Measurements from ENCODE around the gene ISY1. TPM values are rescaled to one million over a fixed set of nuclear protein-coding genes. Genes with fewer than 3 reads are reported as not detected.
"Not testable (repeated sequence)": the region's sequence is repeated elsewhere in the genome, so short reads cannot be mapped to it uniquely, and the experiment has no call there.

Gene ISY1
- total RNA-seq, 2 experiments from 2014 or later = 56.9 to 60.9 TPM

GRCh38 chr3:129184396-129184657, 23.5 kb upstream of the ISY1 start:
- Mint-ChIP-seq H3K9me3 (no peaks in the 10 kb centered on the region), H3K4me1 (peaks cover 40% of the 10 kb centered on the region), H3K27ac (peak overlapping the region; percentile 99), H3K4me3 (peak overlapping the region; percentile 87), H3K27me3 (no peaks in the 10 kb centered on the region), H3K36me3 (ENCODE audit: low read depth) (peaks cover 33% of the 10 kb centered on the region)
- POLR2A ChIA-PET = interaction anchor here (0.6 kb wide), 1 partner anchor 53 kb away, joined by 3 read pairs; no protein-coding TSS in a partner anchor
- DNase-seq = peak; percentile 27
- CTCF ChIA-PET = interaction anchor here (0.9 to 5.7 kb wide), 4 partner anchors 16 to 62 kb away, joined by 3 to 29 read pairs (median 4); no protein-coding TSS in a partner anchor

GRCh38 chr3:129183569-129184395, 22.9 kb upstream of the ISY1 start, which contains the start of gene CNBP:
TSS of gene CNBP (minus strand) at chr3:129183896. CDS start at chr3:129171757, 12,139 bp downstream.
- peak; percentile 91 for DNase-seq
- Mint-ChIP-seq H3K4me1 (peaks cover 46% of the 10 kb centered on the region), H3K27me3 (no peaks in the 10 kb centered on the region), H3K36me3 (ENCODE audit: low read depth) (peaks cover 37% of the 10 kb centered on the region), H3K9me3 (no peaks in the 10 kb centered on the region), H3K4me3 (peak within 1 kb of the TSS; percentile 87), H3K27ac (peak within 1 kb of the TSS; percentile 99)
- POLR2A ChIA-PET = interaction anchor here (0.6 to 1.2 kb wide), 2 partner anchors 47 to 53 kb away, joined by 3 to 6 read pairs; no protein-coding TSS in a partner anchor
- CTCF ChIA-PET = interaction anchor here (0.7 to 5.7 kb wide), 8 partner anchors 17 to 65 kb away, joined by 3 to 29 read pairs (median 3); partner anchors contain the start of gene COPG1

GRCh38 chr3:129182390-129183185, 21.7 kb upstream of the ISY1 start:
- Mint-ChIP-seq H3K9me3 (no peaks in the 10 kb centered on the region), H3K27me3 (no peaks in the 10 kb centered on the region), H3K4me3 (peak overlapping the region; percentile 87), H3K36me3 (ENCODE audit: low read depth) (peaks cover 48% of the 10 kb centered on the region), H3K4me1 (peaks cover 53% of the 10 kb centered on the region), H3K27ac (peak overlapping the region; percentile 99)
- DNase-seq = peak; percentile 36
- CTCF ChIA-PET = interaction anchor here (0.8 to 5.7 kb wide), 5 partner anchors 20 to 129 kb away, joined by 3 to 29 read pairs (median 3); partner anchors contain the start of gene COPG1
- POLR2A ChIA-PET = interaction anchor here (0.6 to 1.2 kb wide), 3 partner anchors 48 to 122 kb away, joined by 3 to 6 read pairs (median 3); no protein-coding TSS in a partner anchor

GRCh38 chr3:129181819-129182218, 21.0 kb upstream of the ISY1 start:
- Mint-ChIP-seq H3K27ac (peak overlapping the region; percentile 99), H3K9me3 (no peaks in the 10 kb centered on the region), H3K4me1 (peaks cover 58% of the 10 kb centered on the region), H3K36me3 (ENCODE audit: low read depth) (peaks cover 56% of the 10 kb centered on the region), H3K4me3 (peak overlapping the region; percentile 87), H3K27me3 (no peaks in the 10 kb centered on the region)
- CTCF ChIA-PET = interaction anchor here (1.2 to 5.7 kb wide), 3 partner anchors 20 to 65 kb away, joined by 3 to 29 read pairs (median 10); no protein-coding TSS in a partner anchor
- POLR2A ChIA-PET = no interaction called here
- DNase-seq = no peak

GRCh38 chr3:129180461-129180860, 19.6 kb upstream of the ISY1 start:
- CTCF ChIA-PET = interaction anchor here (0.6 to 5.7 kb wide), 6 partner anchors 18 to 127 kb away, joined by 3 to 29 read pairs (median 3); no protein-coding TSS in a partner anchor
- POLR2A ChIA-PET = no interaction called here
- Mint-ChIP-seq H3K9me3 (no peaks in the 10 kb centered on the region), H3K27ac (peak overlapping the region; percentile 56), H3K27me3 (no peaks in the 10 kb centered on the region), H3K36me3 (ENCODE audit: low read depth) (peaks cover 69% of the 10 kb centered on the region), H3K4me1 (peaks cover 62% of the 10 kb centered on the region), H3K4me3 (peak overlapping the region; percentile 87)
- no peak for DNase-seq

- no peaks in the 10 kb centered on the region for H3K9me3 Mint-ChIP-seq
- DNase-seq = no peak
- H3K27me3 Mint-ChIP-seq = no peaks in the 10 kb centered on the region
- H3K27ac Mint-ChIP-seq = peak overlapping the region; percentile 2
- ChIA-PET CTCF (no interaction called here), POLR2A (no interaction called here)
- H3K36me3 Mint-ChIP-seq (ENCODE audit: low read depth) = peaks cover 63% of the 10 kb centered on the region
- peaks cover 76% of the 10 kb centered on the region for H3K4me1 Mint-ChIP-seq
- no peak overlapping the region for H3K4me3 Mint-ChIP-seq
Observed at GRCh38 chr3:129176051-129176450, 15.2 kb upstream of the ISY1 start.

- peaks cover 66% of the 10 kb centered on the region for H3K36me3 Mint-ChIP-seq (ENCODE audit: low read depth)
- no peak overlapping the region for H3K4me3 Mint-ChIP-seq
- H3K27ac Mint-ChIP-seq = peak overlapping the region; percentile 41
- CTCF ChIA-PET = no interaction called here
- H3K4me1 Mint-ChIP-seq = peaks cover 59% of the 10 kb centered on the region
- POLR2A ChIA-PET = no interaction called here
- H3K9me3 Mint-ChIP-seq = no peaks in the 10 kb centered on the region
- no peaks in the 10 kb centered on the region for H3K27me3 Mint-ChIP-seq
- DNase-seq = no peak
Observed at GRCh38 chr3:129173725-129174124, 12.9 kb upstream of the ISY1 start.

- Mint-ChIP-seq H3K4me3 (no peak overlapping the region), H3K9me3 (no peaks in the 10 kb centered on the region), H3K27me3 (no peaks in the 10 kb centered on the region), H3K4me1 (peaks cover 54% of the 10 kb centered on the region), H3K27ac (no peak overlapping the region), H3K36me3 (ENCODE audit: low read depth) (peaks cover 61% of the 10 kb centered on the region)
- CTCF ChIA-PET = interaction anchor here (1.8 kb wide), 1 partner anchor 11 kb away, joined by 5 read pairs; no protein-coding TSS in a partner anchor
- DNase-seq = no peak
- POLR2A ChIA-PET = no interaction called here
Observed at GRCh38 chr3:129173206-129173605, 12.3 kb upstream of the ISY1 start.

GRCh38 chr3:129166579-129167332, 5.9 kb upstream of the ISY1 start:
- no peaks in the 10 kb centered on the region for H3K9me3 Mint-ChIP-seq
- DNase-seq = no peak
- ChIA-PET CTCF (interaction anchor here (0.6 to 1.7 kb wide), 5 partner anchors 12 to 79 kb away, joined by 3 to 7 read pairs (median 3); no protein-coding TSS in a partner anchor), POLR2A (no interaction called here)
- H3K27me3 Mint-ChIP-seq = no peaks in the 10 kb centered on the region
- H3K4me1 Mint-ChIP-seq = peaks cover 32% of the 10 kb centered on the region
- H3K36me3 Mint-ChIP-seq (ENCODE audit: low read depth) = peaks cover 51% of the 10 kb centered on the region
- peak overlapping the region; percentile 15 for H3K27ac Mint-ChIP-seq
- no peak overlapping the region for H3K4me3 Mint-ChIP-seq

GRCh38 chr3:129165594-129165993, 4.7 kb upstream of the ISY1 start:
- ChIA-PET POLR2A (interaction anchor here (0.6 kb wide), 1 partner anchor 196 kb away, joined by 3 read pairs; no protein-coding TSS in a partner anchor), CTCF (interaction anchor here (0.6 to 1.7 kb wide), 2 partner anchors 80 to 319 kb away, joined by 3 to 7 read pairs; no protein-coding TSS in a partner anchor)
- H3K27ac Mint-ChIP-seq, H3K4me3 Mint-ChIP-seq, DNase-seq, H3K27me3 Mint-ChIP-seq, H3K9me3 Mint-ChIP-seq: not testable (repeated sequence)
- peaks cover 27% of the 10 kb centered on the region for H3K4me1 Mint-ChIP-seq
- H3K36me3 Mint-ChIP-seq (ENCODE audit: low read depth) = peaks cover 42% of the 10 kb centered on the region

- no peaks in the 10 kb centered on the region for H3K27me3 Mint-ChIP-seq
- H3K27ac Mint-ChIP-seq = no peak overlapping the region
- H3K9me3 Mint-ChIP-seq = no peaks in the 10 kb centered on the region
- H3K4me1 Mint-ChIP-seq = peaks cover 32% of the 10 kb centered on the region
- CTCF ChIA-PET = interaction anchor here (0.6 to 0.8 kb wide), 4 partner anchors 46 to 152 kb away, joined by 3 read pairs; a partner anchor contains a TSS
- peaks cover 34% of the 10 kb centered on the region for H3K36me3 Mint-ChIP-seq (ENCODE audit: low read depth)
- no peak overlapping the region for H3K4me3 Mint-ChIP-seq
- DNase-seq = no peak
- POLR2A ChIA-PET = interaction anchor here (0.6 kb wide), 1 partner anchor 14 kb away, joined by 4 read pairs; no protein-coding TSS in a partner anchor
Observed at GRCh38 chr3:129164500-129164899, 3.6 kb upstream of the ISY1 start.
